ENCODE data around the gene PATZ1.
A peak's percentile ranks its signal among the peaks of the same experiment; 100 is the strongest.

The PATZ1 gene

DNA sequence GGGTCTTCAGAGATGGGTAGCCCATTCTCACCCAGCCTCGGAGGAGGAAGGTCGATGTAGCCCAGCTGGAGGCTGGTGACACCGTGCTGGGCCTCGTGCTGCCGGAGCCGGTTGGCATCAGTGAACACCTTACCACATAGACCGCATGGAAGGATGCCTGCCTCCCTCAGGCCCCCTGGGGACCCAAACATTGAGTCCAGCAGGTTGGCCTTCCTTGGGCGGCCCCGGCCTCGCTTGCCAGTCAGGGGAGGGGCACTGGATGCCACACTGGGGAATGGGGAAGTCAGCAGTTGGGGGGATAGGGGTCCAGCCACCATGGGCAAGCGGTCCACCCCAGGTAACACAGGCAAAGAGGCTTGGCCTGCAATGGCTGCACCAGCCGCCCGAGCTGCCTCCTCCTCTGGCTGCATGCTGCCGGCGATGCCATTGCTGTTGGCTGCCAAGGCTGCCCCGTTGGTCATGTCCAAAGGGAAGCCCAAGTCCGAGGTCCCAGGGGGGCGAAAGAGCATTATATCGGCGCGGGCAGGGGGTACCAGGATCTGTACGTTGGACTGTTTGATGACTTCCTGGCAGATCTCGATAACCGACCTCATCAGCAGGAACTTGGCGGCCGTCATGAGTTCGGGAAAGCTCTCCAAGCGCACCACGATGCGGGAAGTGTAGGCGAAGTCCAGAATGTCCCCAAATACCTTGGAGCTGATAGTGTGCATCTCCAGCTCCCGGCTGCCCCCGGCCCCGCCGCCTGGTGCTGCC, 1.4 kb downstream of the PATZ1 start:
- CTCF ChIA-PET = interaction anchor here (0.7 to 1.6 kb wide), 11 partner anchors 10 to 626 kb away, joined by 3 to 9 read pairs (median 4); no protein-coding TSS in a partner anchor
- no peak for DNase-seq (ENCODE audit: extremely low spot score)
- POLR2A ChIA-PET = interaction anchor here (0.6 kb wide), 1 partner anchor 51 kb away, joined by 4 read pairs; no protein-coding TSS in a partner anchor
- TF ChIP-seq, protein P1, sequence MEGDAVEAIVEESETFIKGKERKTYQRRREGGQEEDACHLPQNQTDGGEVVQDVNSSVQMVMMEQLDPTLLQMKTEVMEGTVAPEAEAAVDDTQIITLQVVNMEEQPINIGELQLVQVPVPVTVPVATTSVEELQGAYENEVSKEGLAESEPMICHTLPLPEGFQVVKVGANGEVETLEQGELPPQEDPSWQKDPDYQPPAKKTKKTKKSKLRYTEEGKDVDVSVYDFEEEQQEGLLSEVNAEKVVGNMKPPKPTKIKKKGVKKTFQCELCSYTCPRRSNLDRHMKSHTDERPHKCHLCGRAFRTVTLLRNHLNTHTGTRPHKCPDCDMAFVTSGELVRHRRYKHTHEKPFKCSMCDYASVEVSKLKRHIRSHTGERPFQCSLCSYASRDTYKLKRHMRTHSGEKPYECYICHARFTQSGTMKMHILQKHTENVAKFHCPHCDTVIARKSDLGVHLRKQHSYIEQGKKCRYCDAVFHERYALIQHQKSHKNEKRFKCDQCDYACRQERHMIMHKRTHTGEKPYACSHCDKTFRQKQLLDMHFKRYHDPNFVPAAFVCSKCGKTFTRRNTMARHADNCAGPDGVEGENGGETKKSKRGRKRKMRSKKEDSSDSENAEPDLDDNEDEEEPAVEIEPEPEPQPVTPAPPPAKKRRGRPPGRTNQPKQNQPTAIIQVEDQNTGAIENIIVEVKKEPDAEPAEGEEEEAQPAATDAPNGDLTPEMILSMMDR (IDR thresholded peaks at IDR 0.05; ENCODE audit: control extremely low read depth, extremely low read depth, low read depth, missing control alignments) = no peak

- DNase-seq (ENCODE audit: extremely low spot score) = no peak
- TF ChIP-seq, protein P1 (IDR thresholded peaks at IDR 0.05; ENCODE audit: control extremely low read depth, extremely low read depth, low read depth, missing control alignments) = no peak
- ChIA-PET CTCF (interaction anchor here (0.7 to 1.6 kb wide), 9 partner anchors 10 to 626 kb away, joined by 3 to 9 read pairs (median 4); no protein-coding TSS in a partner anchor), POLR2A (no interaction called here)
These were observed 1.9 kb downstream of the PATZ1 start for GRCh38 chr22:31344256-31344577.

DNA sequence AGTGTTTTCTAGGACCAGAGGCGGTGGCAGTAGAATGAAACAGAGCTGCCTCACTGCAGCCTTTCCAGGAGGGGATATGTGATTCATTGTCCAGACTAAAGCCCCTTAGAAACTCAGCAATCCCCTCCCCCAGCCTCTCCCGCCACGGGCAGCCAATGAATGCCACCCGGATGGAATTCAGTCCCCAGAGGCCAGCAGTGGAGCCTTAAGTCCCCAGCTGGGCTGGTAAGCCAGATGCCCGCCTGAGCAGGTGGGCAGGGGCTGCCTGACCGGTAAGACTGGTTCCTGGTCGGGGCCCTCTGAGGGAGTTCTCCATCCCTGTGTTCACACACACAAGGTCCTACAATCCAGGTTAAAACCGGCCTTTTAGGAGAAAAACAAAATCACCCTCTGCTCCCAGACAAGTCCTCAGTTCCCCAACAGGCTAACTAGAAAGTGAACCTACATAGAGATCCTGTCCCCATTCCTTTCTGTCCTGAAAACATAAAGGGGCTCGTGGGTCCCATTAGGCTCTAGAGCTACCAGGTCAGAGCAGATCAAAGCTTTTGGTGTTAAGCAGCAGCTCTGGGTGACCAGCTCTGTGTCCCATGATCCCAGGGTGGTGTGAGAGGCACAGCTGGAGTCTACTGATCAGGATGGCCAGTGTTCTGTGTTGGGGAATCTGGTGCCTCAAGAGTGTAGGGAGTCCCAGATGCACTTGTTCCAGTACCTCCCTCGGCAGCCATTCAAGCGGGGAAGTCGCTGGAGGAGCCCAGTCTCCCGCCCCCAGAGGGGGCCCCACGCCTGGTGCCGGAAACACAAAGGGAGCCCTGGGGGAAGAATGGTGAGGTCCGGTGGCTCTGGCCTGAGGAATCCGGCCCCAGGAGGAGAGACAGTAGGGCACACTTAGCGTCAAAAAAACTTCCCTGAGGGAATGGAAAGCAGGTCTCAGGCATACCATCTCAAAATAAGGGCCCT, 2.6 kb downstream of the PATZ1 start:
- TF ChIP-seq, protein P1 (IDR thresholded peaks at IDR 0.05; ENCODE audit: control extremely low read depth, extremely low read depth, low read depth, missing control alignments) = no peak
- ChIA-PET POLR2A (interaction anchor here (0.6 kb wide), 1 partner anchor 108 kb away, joined by 3 read pairs; no protein-coding TSS in a partner anchor), CTCF (interaction anchor here (0.9 to 1.5 kb wide), 4 partner anchors 9 to 288 kb away, joined by 3 to 6 read pairs (median 4); no protein-coding TSS in a partner anchor)
- peak; percentile 47 for DNase-seq (ENCODE audit: extremely low spot score)

GRCh38 chr22:31342389-31343140, 3.6 kb downstream of the PATZ1 start:
- ChIA-PET CTCF (interaction anchor here (1.0 to 1.5 kb wide), 3 partner anchors 8 to 288 kb away, joined by 3 to 5 read pairs (median 3); no protein-coding TSS in a partner anchor), POLR2A (no interaction called here)
- TF ChIP-seq, protein P1 (IDR thresholded peaks at IDR 0.05; ENCODE audit: control extremely low read depth, extremely low read depth, low read depth, missing control alignments) = no peak
- DNase-seq (ENCODE audit: extremely low spot score) = no peak

GRCh38 chr22:31341386-31342088, 4.6 kb downstream of the PATZ1 start:
- POLR2A ChIA-PET = no interaction called here
- CTCF ChIA-PET = interaction anchor here (1.0 to 1.5 kb wide), 3 partner anchors 7 to 28 kb away, joined by 3 read pairs; no protein-coding TSS in a partner anchor

More at GRCh38 chr22:31341386-31342088, 4.6 kb downstream of the PATZ1 start:
- no peak for DNase-seq (ENCODE audit: extremely low spot score)
- TF ChIP-seq, protein P1 (IDR thresholded peaks at IDR 0.05; ENCODE audit: control extremely low read depth, extremely low read depth, low read depth, missing control alignments) = no peak

Data from GM10248 (cell line).